Lower leg skin (tissue), 3 donors: ENCODE data around the gene MIF.

ENCODE experiments used
- POLR2A ChIP-seq, 2 donors: fragments of 450-650 bp; IDR thresholded peaks; one replicate each; pipeline ENCODE4 v1.6.1; 2016 to 2017; ENCODE audit warnings: antibody characterized with exemption in 2 of 2, mild to moderate bottlenecking in 1 of 2, moderate library complexity in 1 of 2
- TF ChIP-seq, protein P1 (sequence below), 3 donors: fragments of 450-650 bp; IDR thresholded peaks; one replicate each; pipeline ENCODE4 v1.5.1; 2016; ENCODE audit warnings: antibody characterized with exemption in 3 of 3, mild to moderate bottlenecking in 3 of 3, moderate library complexity in 2 of 3

DNA sequence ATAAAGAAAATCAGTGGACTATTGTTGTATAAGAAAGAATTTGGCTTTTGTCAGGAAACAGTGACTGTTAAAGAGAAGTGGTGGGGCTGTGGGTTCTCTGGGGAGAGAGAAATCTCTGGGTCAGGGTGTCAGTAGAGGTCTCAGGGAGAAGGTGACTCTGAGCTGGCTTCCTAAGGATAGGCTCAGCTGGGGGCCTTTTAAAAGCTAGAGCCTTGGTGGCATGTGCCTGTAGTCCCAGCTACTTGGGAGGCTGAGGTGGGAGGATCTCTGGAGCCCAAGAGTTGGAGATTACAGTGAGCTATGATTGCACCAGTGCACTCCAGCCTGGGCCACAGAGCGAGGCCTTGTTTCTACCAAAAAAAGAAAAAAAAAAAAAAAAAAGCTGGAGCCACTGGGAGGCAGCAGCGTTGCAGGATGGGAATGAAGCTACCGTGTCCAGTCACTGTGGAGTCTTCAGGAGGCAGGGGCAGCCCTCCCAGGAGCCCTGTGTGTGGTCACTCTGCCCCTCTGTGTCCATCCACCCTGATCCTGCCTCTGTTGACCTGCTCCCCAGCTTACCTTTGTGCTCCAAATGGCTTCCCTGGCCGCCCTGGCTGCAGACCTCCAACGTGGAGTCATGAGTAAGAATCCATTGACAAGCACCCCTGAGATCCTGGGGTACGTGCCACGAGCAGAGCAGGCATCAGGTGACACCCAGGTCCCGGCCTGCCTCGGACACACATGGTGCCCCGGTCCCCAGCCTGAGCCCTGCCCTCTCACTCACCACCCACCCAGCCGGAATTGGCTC, 5.4 kb upstream of the MIF start:
- TF ChIP-seq, protein P1, sequence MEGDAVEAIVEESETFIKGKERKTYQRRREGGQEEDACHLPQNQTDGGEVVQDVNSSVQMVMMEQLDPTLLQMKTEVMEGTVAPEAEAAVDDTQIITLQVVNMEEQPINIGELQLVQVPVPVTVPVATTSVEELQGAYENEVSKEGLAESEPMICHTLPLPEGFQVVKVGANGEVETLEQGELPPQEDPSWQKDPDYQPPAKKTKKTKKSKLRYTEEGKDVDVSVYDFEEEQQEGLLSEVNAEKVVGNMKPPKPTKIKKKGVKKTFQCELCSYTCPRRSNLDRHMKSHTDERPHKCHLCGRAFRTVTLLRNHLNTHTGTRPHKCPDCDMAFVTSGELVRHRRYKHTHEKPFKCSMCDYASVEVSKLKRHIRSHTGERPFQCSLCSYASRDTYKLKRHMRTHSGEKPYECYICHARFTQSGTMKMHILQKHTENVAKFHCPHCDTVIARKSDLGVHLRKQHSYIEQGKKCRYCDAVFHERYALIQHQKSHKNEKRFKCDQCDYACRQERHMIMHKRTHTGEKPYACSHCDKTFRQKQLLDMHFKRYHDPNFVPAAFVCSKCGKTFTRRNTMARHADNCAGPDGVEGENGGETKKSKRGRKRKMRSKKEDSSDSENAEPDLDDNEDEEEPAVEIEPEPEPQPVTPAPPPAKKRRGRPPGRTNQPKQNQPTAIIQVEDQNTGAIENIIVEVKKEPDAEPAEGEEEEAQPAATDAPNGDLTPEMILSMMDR (IDR thresholded peaks at IDR 0.05) = no peak
- TF ChIP-seq POLR2A (IDR thresholded peaks at IDR 0.05) = no peak
